Loucy (cell line): ENCODE results near the gene MRTFB.

Experiments used
- H2AFZ ChIP-seq: fragments of 200-600 bp; sonication (generic); 2 replicates; pipeline ENCODE4 v1.6.0; 2016; ENCODE audit warnings: antibody characterized with exemption, mild to moderate bottlenecking, low read length, moderate library complexity
- H3F3A ChIP-seq: fragments of 200-600 bp; 2 replicates; pipeline ENCODE4 v1.6.0; 2016; ENCODE audit warnings: antibody characterized with exemption, low read depth, mild to moderate bottlenecking
- H3K27me3 ChIP-seq: fragments of 200-600 bp; sonication (generic); 2 replicates; pipeline ENCODE4 v1.6.1; 2014; ENCODE audit warnings: low read length, mild to moderate bottlenecking; ENCODE audit not compliant: insufficient read depth, poor library complexity, severe bottlenecking
- H3K36me3 ChIP-seq: fragments of 200-600 bp; sonication (generic); 2 replicates; pipeline ENCODE4 v1.6.1; 2016; ENCODE audit warnings: low read length; ENCODE audit not compliant: insufficient read depth
- H3K4me1 ChIP-seq: fragments of 200-600 bp; sonication (generic); 2 replicates; pipeline ENCODE4 v1.5.1; 2014; ENCODE audit warnings: low read length, mild to moderate bottlenecking; ENCODE audit not compliant: insufficient read depth, poor library complexity, severe bottlenecking
- H3K4me2 ChIP-seq: fragments of 200-600 bp; sonication (generic); 2 replicates; pipeline ENCODE4 v1.6.0; 2014; ENCODE audit warnings: antibody characterized with exemption, low read length, low read depth, mild to moderate bottlenecking; ENCODE audit not compliant: poor library complexity, severe bottlenecking
- H3K4me3 ChIP-seq: fragments of 200-600 bp; sonication (generic); 2 replicates; pipeline ENCODE4 v1.5.1; 2014; ENCODE audit warnings: low read length, mild to moderate bottlenecking, mixed read lengths; ENCODE audit not compliant: poor library complexity, severe bottlenecking
- H3K79me2 ChIP-seq: fragments of 200-600 bp; sonication (generic); 2 replicates; pipeline ENCODE4 v1.6.1; 2014; ENCODE audit warnings: low read length; ENCODE audit not compliant: insufficient read depth
- H3K9ac ChIP-seq: fragments of 200-600 bp; sonication (generic); 2 replicates; pipeline ENCODE4 v1.6.0; 2014; ENCODE audit warnings: mild to moderate bottlenecking, low read depth, low read length, moderate library complexity; ENCODE audit not compliant: poor library complexity, severe bottlenecking
- H3K9me2 ChIP-seq: fragments of 200-600 bp; sonication (generic); replicated peaks from 2 replicates; pipeline ENCODE4 v1.6.1; 2016; ENCODE audit warnings: low read depth, low read length, mixed read lengths
- H3K9me3 ChIP-seq: fragments of 200-600 bp; sonication (generic); 2 replicates; pipeline ENCODE4 v1.6.1; 2014; ENCODE audit warnings: mild to moderate bottlenecking, antibody characterized with exemption, low read length, low read depth; ENCODE audit not compliant: insufficient read depth
- H4K20me1 ChIP-seq: fragments of 200-600 bp; sonication (generic); 2 replicates; pipeline ENCODE4 v1.6.0; 2014; ENCODE audit warnings: antibody characterized with exemption, low read length, mild to moderate bottlenecking; ENCODE audit not compliant: insufficient read depth, poor library complexity, severe bottlenecking
- EZH2phosphoT487 ChIP-seq: fragments of 200-600 bp; IDR thresholded peaks from 2 replicates; pipeline ENCODE4 v1.6.1; 2018; ENCODE audit warnings: antibody characterized with exemption, mild to moderate bottlenecking, moderate library complexity, borderline replicate concordance
- TF ChIP-seq, protein P1 (sequence below): fragments of 200-600 bp; sonication (generic); conservative IDR thresholded peaks from 2 replicates; pipeline ENCODE4 v1.5.1; 2014; ENCODE audit warnings: mild to moderate bottlenecking, antibody characterized with exemption, low read length

MRTFB gene

GRCh38 chr16:14129502-14129901, 58.4 kb downstream of the MRTFB start:
- H3K27me3 ChIP-seq: no peaks in the 10 kb centered on the region
- no peak for TF ChIP-seq EZH2phosphoT487
- TF ChIP-seq, protein P1, sequence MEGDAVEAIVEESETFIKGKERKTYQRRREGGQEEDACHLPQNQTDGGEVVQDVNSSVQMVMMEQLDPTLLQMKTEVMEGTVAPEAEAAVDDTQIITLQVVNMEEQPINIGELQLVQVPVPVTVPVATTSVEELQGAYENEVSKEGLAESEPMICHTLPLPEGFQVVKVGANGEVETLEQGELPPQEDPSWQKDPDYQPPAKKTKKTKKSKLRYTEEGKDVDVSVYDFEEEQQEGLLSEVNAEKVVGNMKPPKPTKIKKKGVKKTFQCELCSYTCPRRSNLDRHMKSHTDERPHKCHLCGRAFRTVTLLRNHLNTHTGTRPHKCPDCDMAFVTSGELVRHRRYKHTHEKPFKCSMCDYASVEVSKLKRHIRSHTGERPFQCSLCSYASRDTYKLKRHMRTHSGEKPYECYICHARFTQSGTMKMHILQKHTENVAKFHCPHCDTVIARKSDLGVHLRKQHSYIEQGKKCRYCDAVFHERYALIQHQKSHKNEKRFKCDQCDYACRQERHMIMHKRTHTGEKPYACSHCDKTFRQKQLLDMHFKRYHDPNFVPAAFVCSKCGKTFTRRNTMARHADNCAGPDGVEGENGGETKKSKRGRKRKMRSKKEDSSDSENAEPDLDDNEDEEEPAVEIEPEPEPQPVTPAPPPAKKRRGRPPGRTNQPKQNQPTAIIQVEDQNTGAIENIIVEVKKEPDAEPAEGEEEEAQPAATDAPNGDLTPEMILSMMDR: no peak
- H3K79me2 ChIP-seq: peaks cover 5% of the 10 kb centered on the region; the same call in 1 of the 2 replicates
- H3K9me3 ChIP-seq: no peaks in the 10 kb centered on the region
- H3K9ac ChIP-seq: no peak overlapping the region
- no peaks in the 10 kb centered on the region for H3K4me1 ChIP-seq
- no peak overlapping the region for H2AFZ ChIP-seq
- no peaks in the 10 kb centered on the region for H3K36me3 ChIP-seq
- no peaks in the 10 kb centered on the region for H4K20me1 ChIP-seq
- H3F3A ChIP-seq: no peaks in the 10 kb centered on the region
- no peak overlapping the region for H3K4me2 ChIP-seq
- no peak overlapping the region for H3K4me3 ChIP-seq
- H3K9me2 ChIP-seq: no peaks in the 10 kb centered on the region

- H3K4me2 ChIP-seq: no peak overlapping the region
- no peak for TF ChIP-seq EZH2phosphoT487
- TF ChIP-seq, protein P1: no peak
These were observed 60.9 kb downstream of the MRTFB start for GRCh38 chr16:14131774-14132695.

DNA sequence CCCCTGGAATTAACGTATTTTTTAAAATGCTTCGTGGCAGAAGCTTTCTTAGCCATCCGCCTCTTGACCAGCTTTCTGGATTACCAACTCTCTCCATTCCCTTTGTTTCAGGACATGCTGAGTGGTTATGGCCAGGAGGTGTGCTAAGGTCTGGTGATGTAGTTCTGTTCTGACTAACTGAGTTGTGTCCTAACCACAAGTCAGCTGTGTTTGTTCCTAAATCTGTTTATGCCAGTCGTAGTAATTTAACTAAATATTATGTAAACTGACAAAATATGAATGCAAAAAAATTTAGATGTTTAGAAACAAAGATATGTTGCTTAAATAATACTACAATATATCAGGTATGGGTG, 61.6 kb downstream of the MRTFB start:
- Histone ChIP-seq H3K9me3 (no peaks in the 10 kb centered on the region), H3K4me2 (no peak overlapping the region), H3K79me2 (no peaks in the 10 kb centered on the region), H3K9ac (no peak overlapping the region), H3K4me1 (no peaks in the 10 kb centered on the region), H3K4me3 (no peak overlapping the region), H3K36me3 (no peaks in the 10 kb centered on the region), H3K9me2 (no peaks in the 10 kb centered on the region), H3F3A (no peaks in the 10 kb centered on the region), H4K20me1 (no peaks in the 10 kb centered on the region), H2AFZ (no peak overlapping the region), H3K27me3 (no peaks in the 10 kb centered on the region)
- no peak for TF ChIP-seq EZH2phosphoT487
- TF ChIP-seq, protein P1: no peak

More at GRCh38 chr16:14131774-14132695, 60.9 kb downstream of the MRTFB start:
- H3K9ac ChIP-seq: no peak overlapping the region
- H2AFZ ChIP-seq: no peak overlapping the region
- no peaks in the 10 kb centered on the region for H3K79me2 ChIP-seq
- no peaks in the 10 kb centered on the region for H3K9me3 ChIP-seq
- H3K27me3 ChIP-seq: no peaks in the 10 kb centered on the region
- H4K20me1 ChIP-seq: no peaks in the 10 kb centered on the region
- no peaks in the 10 kb centered on the region for H3K36me3 ChIP-seq
- H3K4me1 ChIP-seq: no peaks in the 10 kb centered on the region
- no peaks in the 10 kb centered on the region for H3K9me2 ChIP-seq
- no peak overlapping the region for H3K4me3 ChIP-seq
- no peaks in the 10 kb centered on the region for H3F3A ChIP-seq
